Measurements from ENCODE around the gene TMEM123.

The TMEM123 gene

GRCh38 chr11:102422817-102423712 is 29.5 kb downstream of the TMEM123 start:
- no peak for TF ChIP-seq POLR2A (IDR thresholded peaks at IDR 0.05; ENCODE audit: low read depth, low read length)
- TF ChIP-seq PAX5 (IDR thresholded peaks at IDR 0.05; ENCODE audit: insufficient read depth, low read length, severe bottlenecking) = no peak
- FAIRE-seq (no peak), DNase-seq (ENCODE audit: insufficient read length, low spot score) (no peak)

GRCh38 chr11:102421261-102421660 is 31.3 kb downstream of the TMEM123 start:
- TF ChIP-seq POU2F2 (IDR thresholded peaks at IDR 0.05; ENCODE audit: low read depth, low read length) (no peak), TAF1 (IDR thresholded peaks at IDR 0.05; ENCODE audit: low read depth, low read length) (no peak), POLR2A (IDR thresholded peaks at IDR 0.05; ENCODE audit: low read depth, low read length) (no peak), PAX5 (IDR thresholded peaks at IDR 0.05; ENCODE audit: insufficient read depth, low read length, severe bottlenecking) (no peak), POLR2AphosphoS5 (IDR thresholded peaks at IDR 0.05; ENCODE audit: low read depth, low read length) (no peak), SPI1 (IDR thresholded peaks at IDR 0.05; ENCODE audit: low read depth, low read length) (no peak)
- FAIRE-seq = no peak
- no peak for DNase-seq (ENCODE audit: insufficient read length, low spot score)

- DNase-seq (ENCODE audit: insufficient read length, low spot score) (no peak), FAIRE-seq (peak; percentile 74)
- no peak for TF ChIP-seq POLR2AphosphoS5 (IDR thresholded peaks at IDR 0.05; ENCODE audit: low read depth, low read length)
- no peak for TF ChIP-seq SPI1 (IDR thresholded peaks at IDR 0.05; ENCODE audit: low read depth, low read length)
- no peak for TF ChIP-seq POLR2A (IDR thresholded peaks at IDR 0.05; ENCODE audit: low read depth, low read length)
Measured at GRCh38 chr11:102420547-102420946, 32.0 kb downstream of the TMEM123 start.

- FAIRE-seq = no peak
- no peak for TF ChIP-seq POLR2AphosphoS5 (IDR thresholded peaks at IDR 0.05; ENCODE audit: low read depth, low read length)
- TF ChIP-seq SPI1 (IDR thresholded peaks at IDR 0.05; ENCODE audit: low read depth, low read length) = no peak
- no peak for TF ChIP-seq POLR2A (IDR thresholded peaks at IDR 0.05; ENCODE audit: low read depth, low read length)
- no peak for TF ChIP-seq POU2F2 (IDR thresholded peaks at IDR 0.05; ENCODE audit: low read depth, low read length)
- TF ChIP-seq TAF1 (IDR thresholded peaks at IDR 0.05; ENCODE audit: low read depth, low read length) = no peak
- TF ChIP-seq PAX5 (IDR thresholded peaks at IDR 0.05; ENCODE audit: insufficient read depth, low read length, severe bottlenecking) = no peak
Measured at GRCh38 chr11:102419181-102419580, 33.4 kb downstream of the TMEM123 start.

GRCh38 chr11:102416976-102417375 is 35.6 kb downstream of the TMEM123 start:
- no peak for FAIRE-seq
- no peak for DNase-seq (ENCODE audit: insufficient read length, low spot score)
- TF ChIP-seq POU2F2 (IDR thresholded peaks at IDR 0.05; ENCODE audit: low read depth, low read length) (no peak), POLR2A (IDR thresholded peaks at IDR 0.05; ENCODE audit: low read depth, low read length) (no peak), POLR2AphosphoS5 (IDR thresholded peaks at IDR 0.05; ENCODE audit: low read depth, low read length) (no peak), SPI1 (IDR thresholded peaks at IDR 0.05; ENCODE audit: low read depth, low read length) (no peak), PAX5 (IDR thresholded peaks at IDR 0.05; ENCODE audit: insufficient read depth, low read length, severe bottlenecking) (no peak), TAF1 (IDR thresholded peaks at IDR 0.05; ENCODE audit: low read depth, low read length) (no peak)

More at GRCh38 chr11:102419181-102419580, 33.4 kb downstream of the TMEM123 start:
- no peak for DNase-seq (ENCODE audit: insufficient read length, low spot score)

- peak; percentile 66 for FAIRE-seq
- no peak for TF ChIP-seq SPI1 (IDR thresholded peaks at IDR 0.05; ENCODE audit: low read depth, low read length)
- no peak for TF ChIP-seq POLR2A (IDR thresholded peaks at IDR 0.05; ENCODE audit: low read depth, low read length)
- no peak for TF ChIP-seq TAF1 (IDR thresholded peaks at IDR 0.05; ENCODE audit: low read depth, low read length)
- no peak for TF ChIP-seq PAX5 (IDR thresholded peaks at IDR 0.05; ENCODE audit: insufficient read depth, low read length, severe bottlenecking)
- no peak for TF ChIP-seq POLR2AphosphoS5 (IDR thresholded peaks at IDR 0.05; ENCODE audit: low read depth, low read length)
- DNase-seq (ENCODE audit: insufficient read length, low spot score) = no peak
Measured at GRCh38 chr11:102415304-102415916, 37.2 kb downstream of the TMEM123 start.

- TF ChIP-seq POLR2A (IDR thresholded peaks at IDR 0.05; ENCODE audit: low read depth, low read length) (no peak), TAF1 (IDR thresholded peaks at IDR 0.05; ENCODE audit: low read depth, low read length) (no peak), PAX5 (IDR thresholded peaks at IDR 0.05; ENCODE audit: insufficient read depth, low read length, severe bottlenecking) (no peak), POU2F2 (IDR thresholded peaks at IDR 0.05; ENCODE audit: low read depth, low read length) (no peak), POLR2AphosphoS5 (IDR thresholded peaks at IDR 0.05; ENCODE audit: low read depth, low read length) (no peak), SPI1 (IDR thresholded peaks at IDR 0.05; ENCODE audit: low read depth, low read length) (no peak)
- no peak for DNase-seq (ENCODE audit: insufficient read length, low spot score)
- FAIRE-seq = peak; percentile 86
Measured at GRCh38 chr11:102414559-102414958, 38.0 kb downstream of the TMEM123 start.

- FAIRE-seq (no peak), DNase-seq (ENCODE audit: insufficient read length, low spot score) (no peak)
- TF ChIP-seq PAX5 (IDR thresholded peaks at IDR 0.05; ENCODE audit: insufficient read depth, low read length, severe bottlenecking) = no peak
- TF ChIP-seq SPI1 (IDR thresholded peaks at IDR 0.05; ENCODE audit: low read depth, low read length) = no peak
- TF ChIP-seq TAF1 (IDR thresholded peaks at IDR 0.05; ENCODE audit: low read depth, low read length) = no peak
- TF ChIP-seq POU2F2 (IDR thresholded peaks at IDR 0.05; ENCODE audit: low read depth, low read length) = no peak
- no peak for TF ChIP-seq POLR2AphosphoS5 (IDR thresholded peaks at IDR 0.05; ENCODE audit: low read depth, low read length)
- no peak for TF ChIP-seq POLR2A (IDR thresholded peaks at IDR 0.05; ENCODE audit: low read depth, low read length)
Measured at GRCh38 chr11:102413497-102413896, 39.1 kb downstream of the TMEM123 start.

- no peak for DNase-seq (ENCODE audit: insufficient read length, low spot score)
- no peak for FAIRE-seq
- TF ChIP-seq POLR2AphosphoS5 (IDR thresholded peaks at IDR 0.05; ENCODE audit: low read depth, low read length) (no peak), PAX5 (IDR thresholded peaks at IDR 0.05; ENCODE audit: insufficient read depth, low read length, severe bottlenecking) (no peak), POU2F2 (IDR thresholded peaks at IDR 0.05; ENCODE audit: low read depth, low read length) (no peak), POLR2A (IDR thresholded peaks at IDR 0.05; ENCODE audit: low read depth, low read length) (no peak), SPI1 (IDR thresholded peaks at IDR 0.05; ENCODE audit: low read depth, low read length) (no peak), TAF1 (IDR thresholded peaks at IDR 0.05; ENCODE audit: low read depth, low read length) (no peak)
Measured at GRCh38 chr11:102411142-102411541, 41.4 kb downstream of the TMEM123 start.

Measured in GM12891 (cell line).